ENCODE results near the gene SLF2. TPM values are rescaled to one million over a fixed set of nuclear protein-coding genes. Genes with fewer than 3 reads are reported as not detected.
"Not testable (repeated sequence)": the region's sequence is repeated elsewhere in the genome, so short reads cannot be mapped to it uniquely, and the experiment has no call there.

The SLF2 gene
- total RNA-seq, 4 donors from 2014 or later: 22.1 to 32.4 (median 25.6) TPM

DNA sequence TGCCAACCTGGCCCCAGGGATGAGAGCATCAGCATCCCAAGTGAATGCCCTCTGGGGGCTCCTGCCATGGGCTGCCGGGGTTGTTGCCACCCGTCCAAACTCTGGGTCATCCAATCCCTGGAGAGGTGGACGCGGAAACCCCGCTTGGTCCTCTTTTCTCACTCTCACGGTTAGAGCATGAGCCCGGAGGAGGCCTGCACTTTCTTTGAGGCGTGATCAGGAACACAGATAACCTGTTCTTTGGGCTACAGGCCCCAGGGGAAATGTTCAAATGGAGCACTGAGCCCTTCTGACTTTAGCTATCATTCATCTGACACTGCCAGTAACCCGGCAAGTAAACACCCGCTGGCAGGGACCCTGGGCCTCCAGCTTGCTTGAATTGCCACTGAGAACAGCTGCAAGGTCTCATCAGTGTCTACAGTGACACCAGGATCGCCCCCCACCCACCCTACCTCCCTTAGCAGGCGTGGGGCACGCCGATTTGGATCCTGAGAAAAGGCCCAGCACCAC lies 29.4 kb upstream of the SLF2 start:
- Histone ChIP-seq H3K4me3 (no peak overlapping the region), H3K27ac (no peak overlapping the region), H3K4me1 (peaks cover 0 to 10% (median 0%) of the 10 kb centered on the region in 3 donors), H3K36me3 (no peaks in the 10 kb centered on the region), H3K27me3 (peaks cover 31% of the 10 kb centered on the region), H3K9me3 (no peaks in the 10 kb centered on the region)
- 53% methylated on average over 6 of the region's 14 CpGs; no CpG with 5 or more reads in 1 of the 2 donors for WGBS, 2 donors (ENCODE audit: low coverage in 1 of 2)
- TF ChIP-seq POLR2A (IDR thresholded peaks at IDR 0.05) (no peak), EP300 (IDR thresholded peaks at IDR 0.05) (no peak), POLR2AphosphoS5 (IDR thresholded peaks at IDR 0.05) (no peak), CTCF (IDR thresholded peaks at IDR 0.05) (no peak)
- no peak for ATAC-seq

- peaks cover 44% of the 10 kb centered on the region for H3K27me3 ChIP-seq
- not testable (repeated sequence) for H3K4me3 ChIP-seq, H3K27ac ChIP-seq, H3K9me3 ChIP-seq, ATAC-seq, H3K36me3 ChIP-seq
- H3K4me1 ChIP-seq: peaks cover 0 to 10% (median 0%) of the 10 kb centered on the region in 3 donors
- WGBS, 2 donors (ENCODE audit: low coverage in 1 of 2): 100% methylated on average over 9 of the region's 13 CpGs; no CpG with 5 or more reads in 1 of the 2 donors
These were observed 27.2 kb upstream of the SLF2 start for GRCh38 chr10:100885611-100886010.

- Histone ChIP-seq H3K4me1 (peaks cover 0 to 10% (median 0%) of the 10 kb centered on the region in 3 donors), H3K9me3 (no peaks in the 10 kb centered on the region), H3K27me3 (peaks cover 47% of the 10 kb centered on the region), H3K27ac (no peak overlapping the region), H3K4me3 (no peak overlapping the region), H3K36me3 (no peaks in the 10 kb centered on the region)
- ATAC-seq: no peak
- WGBS, 2 donors (ENCODE audit: low coverage in 1 of 2): 93 to 98% methylated on average over 3 of the region's 3 CpGs
- TF ChIP-seq CTCF (IDR thresholded peaks at IDR 0.05) (no peak), POLR2AphosphoS5 (IDR thresholded peaks at IDR 0.05) (no peak), POLR2A (IDR thresholded peaks at IDR 0.05) (no peak), EP300 (IDR thresholded peaks at IDR 0.05) (no peak)
These were observed 26.7 kb upstream of the SLF2 start for GRCh38 chr10:100886091-100886490.

- Histone ChIP-seq H3K9me3 (no peaks in the 10 kb centered on the region), H3K4me3 (no peak overlapping the region), H3K27ac (peak overlapping the region in 1 of 4 donors; percentile 24), H3K36me3 (no peaks in the 10 kb centered on the region), H3K27me3 (peaks cover 50% of the 10 kb centered on the region), H3K4me1 (peaks cover 0 to 10% (median 0%) of the 10 kb centered on the region in 3 donors)
- 85 to 93% methylated on average over 5 of the region's 5 CpGs for WGBS, 2 donors (ENCODE audit: low coverage in 1 of 2)
- TF ChIP-seq EP300 (IDR thresholded peaks at IDR 0.05): no peak
- TF ChIP-seq POLR2AphosphoS5 (IDR thresholded peaks at IDR 0.05): no peak
- no peak for TF ChIP-seq POLR2A (IDR thresholded peaks at IDR 0.05)
- no peak for TF ChIP-seq CTCF (IDR thresholded peaks at IDR 0.05)
- no peak for ATAC-seq
These were observed 26.2 kb upstream of the SLF2 start for GRCh38 chr10:100886521-100886920.

- ATAC-seq: no peak
- Histone ChIP-seq H3K27ac (peak overlapping the region in 1 of 4 donors; percentile 24), H3K9me3 (no peaks in the 10 kb centered on the region), H3K4me1 (peaks cover 0 to 10% (median 0%) of the 10 kb centered on the region in 3 donors), H3K4me3 (no peak overlapping the region), H3K36me3 (no peaks in the 10 kb centered on the region), H3K27me3 (peaks cover 53% of the 10 kb centered on the region)
- no peak for TF ChIP-seq POLR2A (IDR thresholded peaks at IDR 0.05)
- no peak for TF ChIP-seq CTCF (IDR thresholded peaks at IDR 0.05)
- TF ChIP-seq EP300 (IDR thresholded peaks at IDR 0.05): no peak
- TF ChIP-seq POLR2AphosphoS5 (IDR thresholded peaks at IDR 0.05): no peak
- WGBS, 2 donors (ENCODE audit: low coverage in 1 of 2): 24% methylated on average over 4 of the region's 6 CpGs; no CpG with 5 or more reads in 1 of the 2 donors
These were observed 25.8 kb upstream of the SLF2 start for GRCh38 chr10:100886963-100887362.
